HUDEP-2 (cell line): Measurements from ENCODE around the gene SPATA24.
"Not testable (repeated sequence)": the region's sequence is repeated elsewhere in the genome, so short reads cannot be mapped to it uniquely, and the experiment has no call there.

Source experiments
- DNase-seq, 76 experiments: peaks; one replicate each; lab custom pipeline; 2025; ENCODE audit not compliant: unreplicated experiment in 76 of 76; lab: John Stamatoyannopoulos, UW

The SPATA24 gene

DNA sequence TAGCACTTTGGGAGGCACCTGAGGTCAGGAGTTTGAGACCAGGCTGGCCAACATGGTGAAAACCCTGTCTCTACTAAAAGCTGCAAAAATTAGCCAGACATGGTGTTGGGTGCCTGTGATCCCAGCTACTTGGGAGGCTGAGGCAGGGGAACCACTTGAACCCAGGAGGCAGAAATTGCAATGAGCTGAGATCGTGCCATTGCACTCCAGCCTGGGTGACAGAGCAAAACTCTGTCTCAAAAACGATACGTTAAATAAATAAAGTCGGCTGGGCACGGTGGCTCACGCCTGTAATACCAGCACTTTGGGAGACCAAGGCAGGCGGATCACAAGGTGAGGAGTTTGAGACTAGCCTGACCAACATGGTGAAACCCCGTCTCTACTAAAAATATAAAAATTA is 48.0 kb downstream of the SPATA24 start:
- not testable (repeated sequence) for DNase-seq

- DNase-seq, result no peak
Observed at GRCh38 chr5:139354186-139354585, 49.7 kb downstream of the SPATA24 start.

- DNase-seq, result not testable (repeated sequence)
Observed at GRCh38 chr5:139347863-139348262, 56.0 kb downstream of the SPATA24 start.
